HFF-Myc (cell line): Measurements from ENCODE around the gene NCAPD3.
A peak's percentile ranks its signal among the peaks of the same experiment; 100 is the strongest.

Experiments
- DNase-seq: peaks from one replicate; pipeline ENCODE4 v3.0.0-alpha.2; 2011; ENCODE audit warnings: low read depth; ENCODE audit errors: extremely low read depth
- H3K4me3 ChIP-seq: replicated peaks from 2 replicates; pipeline ENCODE4 v1.5.1; 2011; ENCODE audit warnings: low read depth, mild to moderate bottlenecking, control low read depth, low read length
- TF ChIP-seq, protein P1 (sequence below): IDR thresholded peaks from 2 replicates; pipeline ENCODE4 v1.5.1; 2012; ENCODE audit warnings: mild to moderate bottlenecking, low read depth, low read length, control low read depth; ENCODE audit errors: missing control alignments

The NCAPD3 gene

DNA sequence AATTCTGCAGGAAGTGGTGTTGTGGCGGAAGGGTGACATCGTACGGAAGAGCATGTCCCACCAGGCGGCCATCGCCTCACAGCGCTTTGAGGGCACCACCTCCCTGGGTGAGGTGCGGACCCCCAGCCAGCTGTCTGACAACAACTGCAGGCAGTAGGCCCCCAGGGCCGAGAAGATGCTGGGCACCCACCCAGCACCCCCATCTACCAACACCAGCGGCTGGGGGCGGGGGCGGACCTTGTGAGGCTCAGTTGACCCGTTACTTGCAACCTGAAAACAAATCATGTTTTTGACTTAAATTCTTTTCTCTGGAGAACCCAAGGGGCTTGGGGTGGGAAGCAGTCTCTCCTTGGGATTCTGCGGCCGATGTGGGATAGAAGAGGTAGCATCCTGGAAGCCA is 21.7 kb upstream of the NCAPD3 start:
- H3K4me3 ChIP-seq: no peak overlapping the region
- DNase-seq: no peak

GRCh38 chr11:134244593-134244992 is 20.8 kb upstream of the NCAPD3 start:
- no peak overlapping the region for H3K4me3 ChIP-seq
- no peak for DNase-seq
- TF ChIP-seq, protein P1, sequence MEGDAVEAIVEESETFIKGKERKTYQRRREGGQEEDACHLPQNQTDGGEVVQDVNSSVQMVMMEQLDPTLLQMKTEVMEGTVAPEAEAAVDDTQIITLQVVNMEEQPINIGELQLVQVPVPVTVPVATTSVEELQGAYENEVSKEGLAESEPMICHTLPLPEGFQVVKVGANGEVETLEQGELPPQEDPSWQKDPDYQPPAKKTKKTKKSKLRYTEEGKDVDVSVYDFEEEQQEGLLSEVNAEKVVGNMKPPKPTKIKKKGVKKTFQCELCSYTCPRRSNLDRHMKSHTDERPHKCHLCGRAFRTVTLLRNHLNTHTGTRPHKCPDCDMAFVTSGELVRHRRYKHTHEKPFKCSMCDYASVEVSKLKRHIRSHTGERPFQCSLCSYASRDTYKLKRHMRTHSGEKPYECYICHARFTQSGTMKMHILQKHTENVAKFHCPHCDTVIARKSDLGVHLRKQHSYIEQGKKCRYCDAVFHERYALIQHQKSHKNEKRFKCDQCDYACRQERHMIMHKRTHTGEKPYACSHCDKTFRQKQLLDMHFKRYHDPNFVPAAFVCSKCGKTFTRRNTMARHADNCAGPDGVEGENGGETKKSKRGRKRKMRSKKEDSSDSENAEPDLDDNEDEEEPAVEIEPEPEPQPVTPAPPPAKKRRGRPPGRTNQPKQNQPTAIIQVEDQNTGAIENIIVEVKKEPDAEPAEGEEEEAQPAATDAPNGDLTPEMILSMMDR: peak; percentile 48

More for the DNA sequence above, 21.7 kb upstream of the NCAPD3 start:
- TF ChIP-seq, protein P1: no peak

DNA sequence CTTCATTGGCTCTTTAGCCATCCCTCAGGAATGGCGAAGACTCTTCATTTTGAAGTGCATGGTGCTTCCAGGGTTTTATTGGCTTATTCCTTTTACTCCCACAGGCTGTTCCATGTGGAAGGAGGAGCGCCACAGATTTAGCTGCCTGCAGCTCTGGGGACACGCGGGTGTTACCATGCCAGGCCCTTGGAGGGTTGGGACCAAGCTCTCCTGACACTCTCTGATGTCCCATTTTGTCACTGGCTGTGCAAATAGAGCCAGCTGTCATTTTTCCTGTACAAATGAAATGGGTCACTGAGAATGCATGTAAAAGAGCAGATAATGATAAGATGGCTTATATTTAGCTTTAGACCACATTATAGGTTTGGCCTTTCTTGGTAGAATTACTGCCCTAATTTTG is 20.1 kb upstream of the NCAPD3 start:
- DNase-seq: no peak
- H3K4me3 ChIP-seq: no peak overlapping the region
- TF ChIP-seq, protein P1: no peak

GRCh38 chr11:134242376-134242775 is 18.6 kb upstream of the NCAPD3 start:
- H3K4me3 ChIP-seq: no peak overlapping the region
- DNase-seq: no peak
- TF ChIP-seq, protein P1: no peak

DNA sequence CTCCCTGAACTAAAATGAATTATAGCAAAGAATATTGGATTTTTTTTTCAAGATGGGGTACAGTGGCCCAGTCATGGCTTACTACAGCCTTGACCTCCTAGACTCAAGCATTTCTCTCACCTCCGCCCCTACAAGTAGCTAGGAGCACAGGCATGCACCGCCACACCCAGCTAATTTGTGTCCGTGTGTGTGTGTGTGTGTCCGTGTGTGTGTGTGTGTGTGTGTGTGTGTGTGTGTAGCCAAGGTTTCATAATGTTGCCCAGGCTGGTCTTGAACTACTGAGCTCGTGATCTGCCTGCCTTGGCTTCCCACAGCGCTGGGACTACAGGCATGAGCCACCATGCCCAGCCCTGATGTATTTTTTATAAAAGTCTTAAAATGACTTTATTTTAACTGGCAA is 16.8 kb upstream of the NCAPD3 start:
- no peak overlapping the region for H3K4me3 ChIP-seq
- TF ChIP-seq, protein P1: no peak
- no peak for DNase-seq

DNA sequence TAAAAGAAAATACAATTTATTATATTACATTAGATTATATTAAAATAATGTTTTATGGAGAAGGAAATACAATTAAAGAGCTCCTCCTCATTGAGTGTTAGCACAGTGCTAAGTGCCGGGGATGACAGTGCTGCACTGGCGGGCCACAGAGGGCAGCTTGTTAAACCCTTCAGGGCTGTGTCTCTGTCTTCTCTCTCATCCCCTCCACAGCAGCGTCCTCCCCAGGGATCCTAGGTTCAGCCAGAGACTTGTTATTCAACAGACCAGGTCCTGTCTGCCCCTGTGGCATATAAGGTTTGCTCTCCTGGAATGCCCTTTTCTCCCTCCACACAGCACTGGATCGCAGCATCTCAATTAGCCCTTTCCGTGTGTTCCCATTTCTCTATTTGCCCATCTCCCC is 15.2 kb upstream of the NCAPD3 start:
- DNase-seq: no peak
- H3K4me3 ChIP-seq: no peak overlapping the region
- TF ChIP-seq, protein P1: no peak

GRCh38 chr11:134237557-134237922 is 13.8 kb upstream of the NCAPD3 start:
- no peak for DNase-seq
- TF ChIP-seq, protein P1: no peak
- H3K4me3 ChIP-seq: no peak overlapping the region
